ENCODE results near the gene PRKCE. TPM values are rescaled to one million over a fixed set of nuclear protein-coding genes. Genes with fewer than 3 reads are reported as not detected.

Gene PRKCE
- total RNA-seq, 2 donors from 2014 or later = 6.3 to 30.1 TPM

GRCh38 chr2:45720210-45720609, 68.7 kb downstream of the PRKCE start:
- Mint-ChIP-seq H3K27ac (no peak overlapping the region), H3K4me3 (no peak overlapping the region), H3K9me3 (no peaks in the 10 kb centered on the region), H3K4me1 (ENCODE audit: low read depth in 2 of 2) (peaks cover 9 to 15% of the 10 kb centered on the region in 2 donors), H3K36me3 (no peaks in the 10 kb centered on the region), H3K27me3 (no peaks in the 10 kb centered on the region)
- no peak for DNase-seq (ENCODE audit: low spot score)
- no peak for ATAC-seq

- DNase-seq (ENCODE audit: low spot score) (no peak), ATAC-seq (no peak)
- H3K9me3 Mint-ChIP-seq = no peaks in the 10 kb centered on the region
- no peak overlapping the region for H3K4me3 Mint-ChIP-seq
- H3K36me3 Mint-ChIP-seq = no peaks in the 10 kb centered on the region
- H3K27me3 Mint-ChIP-seq = no peaks in the 10 kb centered on the region
- no peak overlapping the region for H3K27ac Mint-ChIP-seq
- peaks cover 9 to 13% of the 10 kb centered on the region in 2 donors for H3K4me1 Mint-ChIP-seq (ENCODE audit: low read depth in 2 of 2)
Observed at GRCh38 chr2:45721150-45721549, 69.7 kb downstream of the PRKCE start.

GRCh38 chr2:45722477-45722876, 71.0 kb downstream of the PRKCE start:
- DNase-seq (ENCODE audit: low spot score) = no peak
- Mint-ChIP-seq H3K9me3 (no peaks in the 10 kb centered on the region), H3K4me3 (no peak overlapping the region), H3K4me1 (ENCODE audit: low read depth in 2 of 2) (peaks cover 9 to 13% of the 10 kb centered on the region in 2 donors), H3K36me3 (no peaks in the 10 kb centered on the region), H3K27ac (no peak overlapping the region), H3K27me3 (no peaks in the 10 kb centered on the region)
- no peak for ATAC-seq

- DNase-seq (ENCODE audit: low spot score) (no peak), ATAC-seq (no peak)
- H3K27ac Mint-ChIP-seq = peak overlapping the region; percentile 7 to 11
- peaks cover 9 to 13% of the 10 kb centered on the region in 2 donors for H3K4me1 Mint-ChIP-seq (ENCODE audit: low read depth in 2 of 2)
- no peaks in the 10 kb centered on the region for H3K9me3 Mint-ChIP-seq
- no peaks in the 10 kb centered on the region for H3K27me3 Mint-ChIP-seq
- no peak overlapping the region for H3K4me3 Mint-ChIP-seq
- no peaks in the 10 kb centered on the region for H3K36me3 Mint-ChIP-seq
Observed at GRCh38 chr2:45723857-45724256, 72.4 kb downstream of the PRKCE start.

GRCh38 chr2:45724335-45724734, 72.9 kb downstream of the PRKCE start:
- no peaks in the 10 kb centered on the region for H3K9me3 Mint-ChIP-seq
- H3K27ac Mint-ChIP-seq = peak overlapping the region; percentile 7 to 11
- H3K4me3 Mint-ChIP-seq = no peak overlapping the region
- no peaks in the 10 kb centered on the region for H3K27me3 Mint-ChIP-seq
- ATAC-seq = no peak
- peaks cover 9 to 13% of the 10 kb centered on the region in 2 donors for H3K4me1 Mint-ChIP-seq (ENCODE audit: low read depth in 2 of 2)
- H3K36me3 Mint-ChIP-seq = no peaks in the 10 kb centered on the region
- DNase-seq (ENCODE audit: low spot score) = no peak

GRCh38 chr2:45725731-45726130, 74.3 kb downstream of the PRKCE start:
- H3K27me3 Mint-ChIP-seq = no peaks in the 10 kb centered on the region
- no peak overlapping the region for H3K27ac Mint-ChIP-seq
- no peaks in the 10 kb centered on the region for H3K9me3 Mint-ChIP-seq
- H3K4me3 Mint-ChIP-seq = no peak overlapping the region
- no peaks in the 10 kb centered on the region for H3K36me3 Mint-ChIP-seq
- ATAC-seq (no peak), DNase-seq (ENCODE audit: low spot score) (no peak)
- peaks cover 10 to 13% of the 10 kb centered on the region in 2 donors for H3K4me1 Mint-ChIP-seq (ENCODE audit: low read depth in 2 of 2)

GRCh38 chr2:45726188-45726587, 74.7 kb downstream of the PRKCE start:
- H3K27me3 Mint-ChIP-seq = no peaks in the 10 kb centered on the region
- H3K4me3 Mint-ChIP-seq = no peak overlapping the region
- no peaks in the 10 kb centered on the region for H3K9me3 Mint-ChIP-seq
- ATAC-seq = no peak
- H3K36me3 Mint-ChIP-seq = no peaks in the 10 kb centered on the region
- no peak overlapping the region for H3K27ac Mint-ChIP-seq
- no peak for DNase-seq (ENCODE audit: low spot score)
- H3K4me1 Mint-ChIP-seq (ENCODE audit: low read depth in 2 of 2) = peaks cover 13 to 14% of the 10 kb centered on the region in 2 donors

GRCh38 chr2:45728458-45728942, 77.0 kb downstream of the PRKCE start:
- no peak overlapping the region for H3K4me3 Mint-ChIP-seq

GRCh38 chr2:45729753-45730512, 78.5 kb downstream of the PRKCE start:
- Mint-ChIP-seq H3K9me3 (no peaks in the 10 kb centered on the region), H3K4me1 (ENCODE audit: low read depth in 2 of 2) (peaks cover 0 to 6% of the 10 kb centered on the region in 2 donors), H3K27ac (no peak overlapping the region), H3K36me3 (no peaks in the 10 kb centered on the region), H3K27me3 (no peaks in the 10 kb centered on the region), H3K4me3 (no peak overlapping the region)
- DNase-seq (ENCODE audit: low spot score) = no peak
- peak in 1 of 2 donors; percentile 38 for ATAC-seq

More at GRCh38 chr2:45728458-45728942, 77.0 kb downstream of the PRKCE start:
- Mint-ChIP-seq H3K27ac (no peak overlapping the region), H3K36me3 (no peaks in the 10 kb centered on the region), H3K9me3 (no peaks in the 10 kb centered on the region), H3K27me3 (no peaks in the 10 kb centered on the region), H3K4me1 (ENCODE audit: low read depth in 2 of 2) (peaks cover 10 to 15% of the 10 kb centered on the region in 2 donors)
- ATAC-seq (no peak), DNase-seq (ENCODE audit: low spot score) (no peak)

GRCh38 chr2:45731141-45731540, 79.7 kb downstream of the PRKCE start:
- H3K36me3 Mint-ChIP-seq = no peaks in the 10 kb centered on the region
- no peaks in the 10 kb centered on the region for H3K27me3 Mint-ChIP-seq
- no peak overlapping the region for H3K27ac Mint-ChIP-seq
- ATAC-seq = no peak
- no peak for DNase-seq (ENCODE audit: low spot score)
- H3K9me3 Mint-ChIP-seq = no peaks in the 10 kb centered on the region
- H3K4me1 Mint-ChIP-seq (ENCODE audit: low read depth in 2 of 2) = peaks cover 0 to 6% of the 10 kb centered on the region in 2 donors
- no peak overlapping the region for H3K4me3 Mint-ChIP-seq

GRCh38 chr2:45732436-45732835, 81.0 kb downstream of the PRKCE start:
- Mint-ChIP-seq H3K27me3 (no peaks in the 10 kb centered on the region), H3K4me1 (ENCODE audit: low read depth in 2 of 2) (peaks cover 0 to 6% of the 10 kb centered on the region in 2 donors), H3K4me3 (no peak overlapping the region), H3K36me3 (no peaks in the 10 kb centered on the region), H3K9me3 (no peaks in the 10 kb centered on the region), H3K27ac (no peak overlapping the region)
- ATAC-seq (no peak), DNase-seq (ENCODE audit: low spot score) (no peak)

GRCh38 chr2:45732946-45733345, 81.5 kb downstream of the PRKCE start:
- DNase-seq (ENCODE audit: low spot score) (no peak), ATAC-seq (no peak)
- no peak overlapping the region for H3K4me3 Mint-ChIP-seq
- no peaks in the 10 kb centered on the region for H3K27me3 Mint-ChIP-seq
- H3K9me3 Mint-ChIP-seq = no peaks in the 10 kb centered on the region
- H3K27ac Mint-ChIP-seq = no peak overlapping the region
- no peaks in the 10 kb centered on the region for H3K36me3 Mint-ChIP-seq
- peaks cover 0 to 6% of the 10 kb centered on the region in 2 donors for H3K4me1 Mint-ChIP-seq (ENCODE audit: low read depth in 2 of 2)

- no peaks in the 10 kb centered on the region for H3K9me3 Mint-ChIP-seq
- peaks cover 3 to 11% of the 10 kb centered on the region in 2 donors for H3K4me1 Mint-ChIP-seq (ENCODE audit: low read depth in 2 of 2)
- DNase-seq (ENCODE audit: low spot score) (no peak), ATAC-seq (no peak)
- no peak overlapping the region for H3K4me3 Mint-ChIP-seq
- no peak overlapping the region for H3K27ac Mint-ChIP-seq
- H3K36me3 Mint-ChIP-seq = no peaks in the 10 kb centered on the region
- no peaks in the 10 kb centered on the region for H3K27me3 Mint-ChIP-seq
Observed at GRCh38 chr2:45734336-45734735, 82.9 kb downstream of the PRKCE start.

GRCh38 chr2:45734952-45735351, 83.5 kb downstream of the PRKCE start:
- H3K4me1 Mint-ChIP-seq (ENCODE audit: low read depth in 2 of 2) = peaks cover 3 to 11% of the 10 kb centered on the region in 2 donors
- no peak overlapping the region for H3K4me3 Mint-ChIP-seq
- no peaks in the 10 kb centered on the region for H3K9me3 Mint-ChIP-seq
- H3K27ac Mint-ChIP-seq = no peak overlapping the region
- H3K36me3 Mint-ChIP-seq = no peaks in the 10 kb centered on the region
- no peaks in the 10 kb centered on the region for H3K27me3 Mint-ChIP-seq
- DNase-seq (ENCODE audit: low spot score) (no peak), ATAC-seq (no peak)
